ENCODE measurements around the gene CD96.

The CD96 gene

DNA sequence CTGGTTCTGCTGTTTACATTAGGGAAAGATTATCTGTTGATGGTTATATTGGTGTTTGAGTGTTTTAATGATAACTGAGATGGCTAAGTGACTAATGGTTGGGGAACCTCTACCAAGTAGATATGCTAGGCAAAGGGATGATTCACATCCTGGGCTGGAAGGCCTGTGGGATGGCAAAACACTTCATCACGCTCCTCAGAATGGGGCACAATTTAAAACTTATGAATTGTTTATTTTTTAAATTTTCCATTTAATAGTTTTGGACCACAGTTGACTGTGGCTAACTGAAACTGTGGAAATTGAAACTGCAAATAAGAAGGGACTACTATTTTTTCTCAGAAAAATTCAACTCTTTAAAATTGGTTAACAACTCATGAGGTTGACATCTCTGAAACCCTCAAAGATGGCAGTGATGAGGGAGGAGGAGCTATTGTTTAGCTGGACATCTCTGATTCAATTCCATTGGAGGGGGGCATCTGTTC is 153.7 kb downstream of the CD96 start:
- H3K4me3 ChIP-seq (ENCODE audit: low read depth in 1 of 2, low read length in 1 of 2), result no peak overlapping the region
- no peaks in the 10 kb centered on the region for H3K4me1 ChIP-seq (ENCODE audit: control insufficient read depth in 1 of 2, insufficient read depth in 1 of 2, low read depth in 1 of 2, low read length in 1 of 2)
- H3K27me3 ChIP-seq, result no peaks in the 10 kb centered on the region
- no peak overlapping the region for H3K27ac ChIP-seq
- TF ChIP-seq, protein P1, sequence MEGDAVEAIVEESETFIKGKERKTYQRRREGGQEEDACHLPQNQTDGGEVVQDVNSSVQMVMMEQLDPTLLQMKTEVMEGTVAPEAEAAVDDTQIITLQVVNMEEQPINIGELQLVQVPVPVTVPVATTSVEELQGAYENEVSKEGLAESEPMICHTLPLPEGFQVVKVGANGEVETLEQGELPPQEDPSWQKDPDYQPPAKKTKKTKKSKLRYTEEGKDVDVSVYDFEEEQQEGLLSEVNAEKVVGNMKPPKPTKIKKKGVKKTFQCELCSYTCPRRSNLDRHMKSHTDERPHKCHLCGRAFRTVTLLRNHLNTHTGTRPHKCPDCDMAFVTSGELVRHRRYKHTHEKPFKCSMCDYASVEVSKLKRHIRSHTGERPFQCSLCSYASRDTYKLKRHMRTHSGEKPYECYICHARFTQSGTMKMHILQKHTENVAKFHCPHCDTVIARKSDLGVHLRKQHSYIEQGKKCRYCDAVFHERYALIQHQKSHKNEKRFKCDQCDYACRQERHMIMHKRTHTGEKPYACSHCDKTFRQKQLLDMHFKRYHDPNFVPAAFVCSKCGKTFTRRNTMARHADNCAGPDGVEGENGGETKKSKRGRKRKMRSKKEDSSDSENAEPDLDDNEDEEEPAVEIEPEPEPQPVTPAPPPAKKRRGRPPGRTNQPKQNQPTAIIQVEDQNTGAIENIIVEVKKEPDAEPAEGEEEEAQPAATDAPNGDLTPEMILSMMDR (IDR thresholded peaks at IDR 0.05), result no peak
- H3K36me3 ChIP-seq, result no peaks in the 10 kb centered on the region
- H3K9me3 ChIP-seq, result no peaks in the 10 kb centered on the region

GRCh38 chr3:111700054-111700453 is 158.1 kb downstream of the CD96 start:
- TF ChIP-seq, protein P1 (IDR thresholded peaks at IDR 0.05), result no peak
- H3K4me3 ChIP-seq (ENCODE audit: low read depth in 1 of 2, low read length in 1 of 2), result no peak overlapping the region
- no peak overlapping the region for H3K27ac ChIP-seq
- H3K4me1 ChIP-seq (ENCODE audit: control insufficient read depth in 1 of 2, insufficient read depth in 1 of 2, low read depth in 1 of 2, low read length in 1 of 2), result no peaks in the 10 kb centered on the region
- H3K27me3 ChIP-seq, result no peaks in the 10 kb centered on the region
- H3K36me3 ChIP-seq, result no peaks in the 10 kb centered on the region
- no peaks in the 10 kb centered on the region for H3K9me3 ChIP-seq

DNA sequence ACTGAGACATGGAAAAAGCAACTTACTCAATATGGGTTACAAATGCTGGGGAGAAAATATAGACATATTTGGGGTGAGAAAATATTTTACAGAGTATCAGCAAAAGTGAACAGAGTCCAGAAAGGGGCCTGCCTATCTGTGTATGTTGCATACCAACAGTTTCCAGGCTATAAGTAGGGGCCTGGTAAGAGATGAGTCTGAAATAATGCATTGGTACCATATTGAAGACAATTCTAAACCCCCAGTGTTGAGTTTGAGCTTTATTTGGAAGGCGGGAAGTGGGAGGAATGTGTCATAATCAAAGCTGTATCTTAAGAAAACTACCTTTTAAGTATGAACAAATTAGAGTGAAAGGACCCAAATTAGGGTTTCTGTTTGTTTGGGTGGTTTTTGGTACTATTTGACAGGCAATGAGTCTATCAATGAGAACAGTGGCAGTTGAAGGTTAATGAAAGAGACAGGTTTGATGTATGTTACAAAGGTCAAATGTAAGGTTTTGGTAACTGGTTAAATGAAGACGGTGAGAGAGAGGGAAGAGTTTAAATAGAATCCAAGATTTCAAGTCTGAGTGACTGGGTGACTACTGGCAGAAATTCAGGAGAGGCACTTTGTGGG is 159.4 kb downstream of the CD96 start:
- Histone ChIP-seq H3K27ac (no peak overlapping the region), H3K27me3 (no peaks in the 10 kb centered on the region), H3K36me3 (no peaks in the 10 kb centered on the region), H3K4me1 (ENCODE audit: control insufficient read depth in 1 of 2, insufficient read depth in 1 of 2, low read depth in 1 of 2, low read length in 1 of 2) (no peaks in the 10 kb centered on the region), H3K4me3 (ENCODE audit: low read depth in 1 of 2, low read length in 1 of 2) (no peak overlapping the region), H3K9me3 (no peaks in the 10 kb centered on the region)
- TF ChIP-seq, protein P1 (IDR thresholded peaks at IDR 0.05), result no peak

Data from neutrophil (primary cell).